ENCODE data around the gene XXYLT1.

The XXYLT1 gene

DNA sequence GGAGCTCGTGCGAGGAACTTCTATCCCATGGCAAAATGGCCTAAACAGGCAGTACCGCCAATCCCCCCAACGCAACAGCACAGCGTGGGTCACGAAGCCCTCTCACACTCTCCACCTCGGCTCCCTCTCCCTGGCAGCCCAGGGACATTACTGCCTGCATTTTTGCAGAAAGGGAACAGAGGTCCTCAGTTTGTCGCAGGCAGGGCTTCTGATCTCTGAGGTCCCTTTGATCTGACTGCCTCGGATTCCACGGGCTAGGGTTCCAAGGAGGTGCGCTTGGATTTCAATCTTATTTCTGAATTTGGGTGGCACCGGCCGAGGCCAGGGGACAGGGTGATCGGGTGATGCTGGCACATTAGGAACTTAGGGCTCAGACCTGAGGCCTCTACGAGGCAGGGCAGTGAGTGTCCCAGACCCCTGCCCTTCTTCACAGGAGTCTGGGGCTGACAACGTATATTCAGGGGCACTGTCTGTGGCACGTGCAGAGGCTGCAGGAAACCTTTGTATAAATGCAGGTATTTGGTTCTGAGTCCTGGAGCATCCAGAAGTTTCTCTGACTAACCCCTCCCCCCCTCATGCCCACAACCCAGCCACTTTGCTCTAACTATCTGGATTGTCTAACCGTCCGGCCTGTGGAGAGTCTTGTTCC lies 197.9 kb downstream of the XXYLT1 start:
- TF ChIP-seq, protein P1, sequence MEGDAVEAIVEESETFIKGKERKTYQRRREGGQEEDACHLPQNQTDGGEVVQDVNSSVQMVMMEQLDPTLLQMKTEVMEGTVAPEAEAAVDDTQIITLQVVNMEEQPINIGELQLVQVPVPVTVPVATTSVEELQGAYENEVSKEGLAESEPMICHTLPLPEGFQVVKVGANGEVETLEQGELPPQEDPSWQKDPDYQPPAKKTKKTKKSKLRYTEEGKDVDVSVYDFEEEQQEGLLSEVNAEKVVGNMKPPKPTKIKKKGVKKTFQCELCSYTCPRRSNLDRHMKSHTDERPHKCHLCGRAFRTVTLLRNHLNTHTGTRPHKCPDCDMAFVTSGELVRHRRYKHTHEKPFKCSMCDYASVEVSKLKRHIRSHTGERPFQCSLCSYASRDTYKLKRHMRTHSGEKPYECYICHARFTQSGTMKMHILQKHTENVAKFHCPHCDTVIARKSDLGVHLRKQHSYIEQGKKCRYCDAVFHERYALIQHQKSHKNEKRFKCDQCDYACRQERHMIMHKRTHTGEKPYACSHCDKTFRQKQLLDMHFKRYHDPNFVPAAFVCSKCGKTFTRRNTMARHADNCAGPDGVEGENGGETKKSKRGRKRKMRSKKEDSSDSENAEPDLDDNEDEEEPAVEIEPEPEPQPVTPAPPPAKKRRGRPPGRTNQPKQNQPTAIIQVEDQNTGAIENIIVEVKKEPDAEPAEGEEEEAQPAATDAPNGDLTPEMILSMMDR (conservative IDR thresholded peaks at IDR 0.05; ENCODE audit: low read depth, low read length), result no peak
- Histone ChIP-seq H3K9ac (no peak overlapping the region), H2AFZ (ENCODE audit: low read depth) (no peak overlapping the region)

GRCh38 chr3:195071916-195072820 lies 198.8 kb downstream of the XXYLT1 start:
- Histone ChIP-seq H3K4me1 (ENCODE audit: low read depth, poor library complexity, severe bottlenecking) (no peaks in the 10 kb centered on the region), H3K36me3 (ENCODE audit: insufficient read depth) (no peaks in the 10 kb centered on the region), H3K27ac (no peak overlapping the region), H4K20me1 (ENCODE audit: insufficient read depth) (no peaks in the 10 kb centered on the region), H3K9ac (no peak overlapping the region), H2AFZ (ENCODE audit: low read depth) (no peak overlapping the region), H3K27me3 (ENCODE audit: insufficient read depth, low read depth) (no peaks in the 10 kb centered on the region), H3K4me2 (no peak overlapping the region), H3K4me3 (IDR thresholded peaks at IDR 0.05; ENCODE audit: insufficient read depth, low read depth, low read length) (no peak overlapping the region), H3K79me2 (ENCODE audit: insufficient read depth, low read depth) (no peaks in the 10 kb centered on the region)
- TF ChIP-seq, protein P1 (conservative IDR thresholded peaks at IDR 0.05; ENCODE audit: low read depth, low read length), result no peak

More for the DNA sequence above, 197.9 kb downstream of the XXYLT1 start:
- H4K20me1 ChIP-seq (ENCODE audit: insufficient read depth), result no peaks in the 10 kb centered on the region
- H3K4me1 ChIP-seq (ENCODE audit: low read depth, poor library complexity, severe bottlenecking), result no peaks in the 10 kb centered on the region
- H3K36me3 ChIP-seq (ENCODE audit: insufficient read depth), result no peaks in the 10 kb centered on the region
- no peak overlapping the region for H3K4me2 ChIP-seq
- H3K79me2 ChIP-seq (ENCODE audit: insufficient read depth, low read depth), result no peaks in the 10 kb centered on the region
- H3K27me3 ChIP-seq (ENCODE audit: insufficient read depth, low read depth), result no peaks in the 10 kb centered on the region
- H3K4me3 ChIP-seq (IDR thresholded peaks at IDR 0.05; ENCODE audit: insufficient read depth, low read depth, low read length), result no peak overlapping the region
- H3K27ac ChIP-seq, result no peak overlapping the region

GRCh38 chr3:195071011-195071728 lies 199.8 kb downstream of the XXYLT1 start:
- no peaks in the 10 kb centered on the region for H3K36me3 ChIP-seq (ENCODE audit: insufficient read depth)

DNA sequence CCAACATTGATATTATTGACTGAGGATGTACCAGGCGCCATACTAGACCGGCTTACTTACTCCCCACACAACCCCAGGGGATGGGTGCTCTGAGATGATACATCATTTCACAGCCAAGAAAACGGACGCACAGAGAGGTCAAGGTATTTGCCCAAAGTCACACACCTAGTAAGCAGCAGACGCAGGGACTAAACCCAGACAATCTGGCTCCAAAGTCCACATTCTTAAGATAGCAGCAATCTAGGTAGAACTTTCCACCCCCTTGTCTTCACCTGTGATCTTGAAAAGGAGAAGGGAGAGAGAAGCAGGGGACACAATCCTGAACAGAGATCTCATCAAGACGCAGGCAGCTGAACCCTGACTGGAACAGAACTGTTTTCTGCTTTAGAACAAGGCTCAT lies 200.6 kb downstream of the XXYLT1 start:
- Histone ChIP-seq H3K36me3 (ENCODE audit: insufficient read depth) (no peaks in the 10 kb centered on the region), H3K9ac (no peak overlapping the region), H4K20me1 (ENCODE audit: insufficient read depth) (no peaks in the 10 kb centered on the region), H3K4me1 (ENCODE audit: low read depth, poor library complexity, severe bottlenecking) (no peaks in the 10 kb centered on the region), H3K27ac (no peak overlapping the region), H3K4me2 (no peak overlapping the region), H2AFZ (ENCODE audit: low read depth) (no peak overlapping the region), H3K4me3 (IDR thresholded peaks at IDR 0.05; ENCODE audit: insufficient read depth, low read depth, low read length) (no peak overlapping the region), H3K27me3 (ENCODE audit: insufficient read depth, low read depth) (no peaks in the 10 kb centered on the region), H3K79me2 (ENCODE audit: insufficient read depth, low read depth) (no peaks in the 10 kb centered on the region)
- TF ChIP-seq, protein P1 (conservative IDR thresholded peaks at IDR 0.05; ENCODE audit: low read depth, low read length), result no peak

More at GRCh38 chr3:195071011-195071728, 199.8 kb downstream of the XXYLT1 start:
- TF ChIP-seq, protein P1 (conservative IDR thresholded peaks at IDR 0.05; ENCODE audit: low read depth, low read length), result no peak
- H3K4me3 ChIP-seq (IDR thresholded peaks at IDR 0.05; ENCODE audit: insufficient read depth, low read depth, low read length), result no peak overlapping the region
- no peak overlapping the region for H3K27ac ChIP-seq
- no peaks in the 10 kb centered on the region for H4K20me1 ChIP-seq (ENCODE audit: insufficient read depth)
- no peak overlapping the region for H2AFZ ChIP-seq (ENCODE audit: low read depth)
- H3K4me2 ChIP-seq, result no peak overlapping the region
- no peaks in the 10 kb centered on the region for H3K4me1 ChIP-seq (ENCODE audit: low read depth, poor library complexity, severe bottlenecking)
- no peaks in the 10 kb centered on the region for H3K79me2 ChIP-seq (ENCODE audit: insufficient read depth, low read depth)
- no peaks in the 10 kb centered on the region for H3K27me3 ChIP-seq (ENCODE audit: insufficient read depth, low read depth)
- no peak overlapping the region for H3K9ac ChIP-seq
